Spleen (tissue), 7 donors: ENCODE measurements around the gene RAB14.

Experiments used
- POLR2A ChIP-seq, 3 donors: fragments of 450-650 bp; IDR thresholded peaks; one replicate each; pipeline ENCODE4 v1.5.1; 2017; ENCODE audit warnings: antibody characterized with exemption in 3 of 3, mild to moderate bottlenecking in 1 of 3
- POLR2AphosphoS5 ChIP-seq, 3 donors: sonication (generic); formaldehyde crosslinking; IDR thresholded peaks; one replicate each; pipeline ENCODE4 v1.5.1; 2017; ENCODE audit warnings: antibody characterized with exemption in 3 of 3
- TF ChIP-seq, protein P1 (sequence below), 11 experiments: fragments of 200-600 bp in 7 of 11; fragments of 450-650 bp in 4 of 11; sonication (generic) in 4 of 11; IDR thresholded peaks in 8 of 11; conservative IDR thresholded peaks in 3 of 11; 1 replicate in 7 of 11; 2 replicates in 4 of 11; pipeline versions ENCODE4 v1.4.0 to v1.8.0; 2016 to 2021; ENCODE audit warnings: antibody characterized with exemption in 11 of 11, inconsistent platforms in 4 of 11, mild to moderate bottlenecking in 1 of 11
- donor health status: DM: no; HTN: no; CAD: no; lungs with moderate emphysema.
- donor health status: DM: no; HTN: no; CAD: no.
- donor health status: DM: no; HTN: no; CAD: no.

GRCh38 chr9:121227862-121228261 lies 26.2 kb upstream of the RAB14 start:
- TF ChIP-seq, protein P1, sequence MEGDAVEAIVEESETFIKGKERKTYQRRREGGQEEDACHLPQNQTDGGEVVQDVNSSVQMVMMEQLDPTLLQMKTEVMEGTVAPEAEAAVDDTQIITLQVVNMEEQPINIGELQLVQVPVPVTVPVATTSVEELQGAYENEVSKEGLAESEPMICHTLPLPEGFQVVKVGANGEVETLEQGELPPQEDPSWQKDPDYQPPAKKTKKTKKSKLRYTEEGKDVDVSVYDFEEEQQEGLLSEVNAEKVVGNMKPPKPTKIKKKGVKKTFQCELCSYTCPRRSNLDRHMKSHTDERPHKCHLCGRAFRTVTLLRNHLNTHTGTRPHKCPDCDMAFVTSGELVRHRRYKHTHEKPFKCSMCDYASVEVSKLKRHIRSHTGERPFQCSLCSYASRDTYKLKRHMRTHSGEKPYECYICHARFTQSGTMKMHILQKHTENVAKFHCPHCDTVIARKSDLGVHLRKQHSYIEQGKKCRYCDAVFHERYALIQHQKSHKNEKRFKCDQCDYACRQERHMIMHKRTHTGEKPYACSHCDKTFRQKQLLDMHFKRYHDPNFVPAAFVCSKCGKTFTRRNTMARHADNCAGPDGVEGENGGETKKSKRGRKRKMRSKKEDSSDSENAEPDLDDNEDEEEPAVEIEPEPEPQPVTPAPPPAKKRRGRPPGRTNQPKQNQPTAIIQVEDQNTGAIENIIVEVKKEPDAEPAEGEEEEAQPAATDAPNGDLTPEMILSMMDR (IDR thresholded peaks at IDR 0.05 in 8 of 11, conservative IDR thresholded peaks at IDR 0.05 in 3 of 11): no peak
- TF ChIP-seq POLR2A (IDR thresholded peaks at IDR 0.05) (no peak), POLR2AphosphoS5 (IDR thresholded peaks at IDR 0.05) (no peak)
